Large intestine (tissue), 3 donors: ENCODE results near the gene ESYT2. TPM values are rescaled to one million over a fixed set of nuclear protein-coding genes. Genes with fewer than 3 reads are reported as not detected.

ENCODE experiments used
- DNase-seq, 2 donors: peaks; one replicate each; pipeline versions ENCODE4 v3.0.0 to v3.0.0-alpha.2; 2013
- H3K27ac ChIP-seq: one replicate; pipeline ENCODE4 v1.5.1; 2013; ENCODE audit warnings: low read length
- H3K27me3 ChIP-seq: 2 replicates; pipeline ENCODE4 v1.6.1; 2013; ENCODE audit warnings: low read length; ENCODE audit not compliant: control insufficient read depth, insufficient read depth
- H3K36me3 ChIP-seq: 2 replicates; pipeline ENCODE4 v1.6.1; 2013; ENCODE audit warnings: low read length; ENCODE audit not compliant: control insufficient read depth, insufficient read depth
- H3K4me1 ChIP-seq: one replicate; pipeline ENCODE4 v1.6.1; 2013; ENCODE audit warnings: low read length; ENCODE audit not compliant: control insufficient read depth, insufficient read depth
- H3K4me3 ChIP-seq: one replicate; pipeline ENCODE4 v1.5.1; 2013; ENCODE audit warnings: low read length
- H3K9me3 ChIP-seq: one replicate; pipeline ENCODE4 v1.6.1; 2013; ENCODE audit warnings: mild to moderate bottlenecking, low read depth, low read length, moderate library complexity; ENCODE audit not compliant: control insufficient read depth
- WGBS: methylation state at CpG from one replicate; pipeline ENCODE4 v1.1.5; 2013; ENCODE audit warnings: low lambda C conversion rate; ENCODE audit not compliant: insufficient coverage; 5-methylcytosine and 5-hydroxymethylcytosine counted together
- polyA plus RNA-seq: library from polyadenylated mRNA; unstranded; fragments of 120-200 nt; gene quantifications from one replicate; pipeline ENCODE4 v1.2.1, GENCODE V29; 2013

Gene ESYT2
- polyA plus RNA-seq, 1 donor, result 40.2 TPM

GRCh38 chr7:158856883-158857668 lies 27.8 kb upstream of the ESYT2 start:
- Histone ChIP-seq H3K36me3 (peaks cover 2% of the 10 kb centered on the region), H3K4me3 (peak overlapping the region; percentile 64), H3K4me1 (peaks cover 5% of the 10 kb centered on the region), H3K9me3 (no peaks in the 10 kb centered on the region), H3K27ac (peak overlapping the region; percentile 33), H3K27me3 (no peaks in the 10 kb centered on the region)
- WGBS, result no CpG with 5 or more reads among the region's 31 CpGs
- no peak for DNase-seq

GRCh38 chr7:158854681-158855081 lies 25.4 kb upstream of the ESYT2 start:
- no peak overlapping the region for H3K27ac ChIP-seq
- H3K4me1 ChIP-seq, result peaks cover 14% of the 10 kb centered on the region
- H3K4me3 ChIP-seq, result no peak overlapping the region
- no peak for DNase-seq
- no peaks in the 10 kb centered on the region for H3K27me3 ChIP-seq
- H3K36me3 ChIP-seq, result no peaks in the 10 kb centered on the region
- no CpG with 5 or more reads among the region's 7 CpGs for WGBS
- peaks cover 2% of the 10 kb centered on the region for H3K9me3 ChIP-seq

GRCh38 chr7:158850545-158851102 lies 21.3 kb upstream of the ESYT2 start:
- Histone ChIP-seq H3K36me3 (no peaks in the 10 kb centered on the region), H3K27ac (peak overlapping the region; percentile 65), H3K4me1 (peaks cover 11% of the 10 kb centered on the region), H3K4me3 (no peak overlapping the region), H3K27me3 (no peaks in the 10 kb centered on the region), H3K9me3 (peaks cover 5% of the 10 kb centered on the region)
- peak in 1 of 2 donors; percentile 38 for DNase-seq
- no CpG with 5 or more reads among the region's 5 CpGs for WGBS

DNA sequence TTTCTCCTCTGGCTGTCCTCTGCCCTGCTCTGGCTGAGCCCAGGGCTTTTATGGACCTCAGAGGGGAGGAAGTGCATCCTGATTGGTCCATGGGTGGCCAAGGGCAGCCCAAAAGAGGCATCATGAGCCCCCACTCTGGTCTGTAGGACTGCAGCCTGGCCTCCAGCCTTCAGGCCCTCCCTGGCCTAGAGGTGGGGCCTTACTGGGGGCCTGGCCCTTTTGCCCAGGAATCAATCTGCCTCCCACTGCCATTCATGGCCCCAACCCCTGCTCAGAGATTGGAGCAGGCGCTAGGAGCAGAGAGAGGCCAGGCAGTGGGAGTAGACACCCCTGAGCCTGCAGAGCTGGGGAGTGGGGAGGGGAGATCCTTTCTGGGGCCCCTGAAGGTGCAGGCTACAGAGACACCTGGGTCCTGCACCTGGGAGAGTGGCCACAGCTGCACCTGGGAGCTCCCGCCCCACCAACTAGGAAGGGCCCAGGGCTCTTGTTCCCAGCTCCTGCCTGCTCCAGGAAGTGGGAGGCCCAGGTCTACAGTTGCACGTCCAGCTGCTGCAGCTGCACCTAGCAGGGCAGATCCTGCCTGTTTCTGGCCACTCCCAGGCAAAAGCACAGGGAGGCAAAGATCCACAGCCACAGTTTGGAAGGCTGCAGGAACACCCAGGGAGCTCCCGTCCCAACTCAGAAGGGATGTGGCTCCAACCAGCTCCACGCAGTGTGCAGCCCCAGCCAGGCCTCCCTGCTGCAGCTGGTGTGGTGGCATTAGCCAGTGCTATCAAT lies 20.6 kb upstream of the ESYT2 start:
- Histone ChIP-seq H3K27ac (peak overlapping the region; percentile 65), H3K27me3 (no peaks in the 10 kb centered on the region), H3K9me3 (peaks cover 5% of the 10 kb centered on the region), H3K4me3 (no peak overlapping the region), H3K4me1 (peaks cover 11% of the 10 kb centered on the region), H3K36me3 (no peaks in the 10 kb centered on the region)
- WGBS, result no CpG with 5 or more reads among the region's 5 CpGs
- DNase-seq, result peak in 1 of 2 donors; percentile 67

- Histone ChIP-seq H3K27me3 (no peaks in the 10 kb centered on the region), H3K4me1 (peaks cover 11% of the 10 kb centered on the region), H3K4me3 (no peak overlapping the region), H3K27ac (no peak overlapping the region), H3K9me3 (peaks cover 5% of the 10 kb centered on the region), H3K36me3 (no peaks in the 10 kb centered on the region)
- WGBS, result no CpG with 5 or more reads among the region's 5 CpGs
- DNase-seq, result no peak
Observed at GRCh38 chr7:158849442-158849767, 20.1 kb upstream of the ESYT2 start.

DNA sequence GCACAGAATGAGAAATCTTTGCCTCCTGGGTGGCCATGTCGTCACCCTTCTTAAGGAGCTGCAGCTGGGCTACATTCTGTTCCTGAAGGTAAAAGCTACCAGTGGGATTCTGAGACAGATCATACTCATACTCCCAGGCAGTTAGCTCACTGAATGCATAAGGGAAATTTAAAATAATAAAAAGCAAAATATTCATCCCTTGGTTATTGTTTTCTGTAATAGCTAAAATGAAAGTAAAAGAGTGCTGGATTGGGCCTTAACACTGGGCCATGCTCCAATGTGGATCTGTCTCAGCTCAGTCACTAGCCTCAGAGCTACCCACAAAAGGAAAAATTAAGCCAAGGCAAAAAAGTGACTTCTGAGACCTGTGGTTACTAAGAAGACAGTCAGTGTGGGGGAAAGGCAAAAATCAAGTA lies 18.1 kb upstream of the ESYT2 start:
- no peak overlapping the region for H3K27ac ChIP-seq
- no CpG with 5 or more reads among the region's 1 CpG for WGBS
- H3K4me3 ChIP-seq, result no peak overlapping the region
- H3K9me3 ChIP-seq, result peaks cover 5% of the 10 kb centered on the region
- H3K36me3 ChIP-seq, result no peaks in the 10 kb centered on the region
- peaks cover 11% of the 10 kb centered on the region for H3K4me1 ChIP-seq
- H3K27me3 ChIP-seq, result no peaks in the 10 kb centered on the region
- no peak for DNase-seq

- no peaks in the 10 kb centered on the region for H3K36me3 ChIP-seq
- H3K9me3 ChIP-seq, result peaks cover 5% of the 10 kb centered on the region
- DNase-seq, result no peak
- H3K27ac ChIP-seq, result no peak overlapping the region
- H3K4me3 ChIP-seq, result no peak overlapping the region
- H3K27me3 ChIP-seq, result no peaks in the 10 kb centered on the region
- H3K4me1 ChIP-seq, result peaks cover 11% of the 10 kb centered on the region
Observed at GRCh38 chr7:158846304-158846703, 17.0 kb upstream of the ESYT2 start.

GRCh38 chr7:158843771-158844170 lies 14.5 kb upstream of the ESYT2 start:
- DNase-seq, result no peak
- Histone ChIP-seq H3K27me3 (no peaks in the 10 kb centered on the region), H3K36me3 (no peaks in the 10 kb centered on the region), H3K9me3 (no peaks in the 10 kb centered on the region), H3K4me1 (no peaks in the 10 kb centered on the region), H3K27ac (no peak overlapping the region), H3K4me3 (no peak overlapping the region)
- no CpG with 5 or more reads among the region's 4 CpGs for WGBS

- no peaks in the 10 kb centered on the region for H3K4me1 ChIP-seq
- H3K9me3 ChIP-seq, result no peaks in the 10 kb centered on the region
- 85% methylated on average over 2 of the region's 4 CpGs for WGBS
- no peak overlapping the region for H3K4me3 ChIP-seq
- H3K27ac ChIP-seq, result no peak overlapping the region
- H3K36me3 ChIP-seq, result no peaks in the 10 kb centered on the region
- H3K27me3 ChIP-seq, result no peaks in the 10 kb centered on the region
- no peak for DNase-seq
Observed at GRCh38 chr7:158842486-158842885, 13.2 kb upstream of the ESYT2 start.

DNA sequence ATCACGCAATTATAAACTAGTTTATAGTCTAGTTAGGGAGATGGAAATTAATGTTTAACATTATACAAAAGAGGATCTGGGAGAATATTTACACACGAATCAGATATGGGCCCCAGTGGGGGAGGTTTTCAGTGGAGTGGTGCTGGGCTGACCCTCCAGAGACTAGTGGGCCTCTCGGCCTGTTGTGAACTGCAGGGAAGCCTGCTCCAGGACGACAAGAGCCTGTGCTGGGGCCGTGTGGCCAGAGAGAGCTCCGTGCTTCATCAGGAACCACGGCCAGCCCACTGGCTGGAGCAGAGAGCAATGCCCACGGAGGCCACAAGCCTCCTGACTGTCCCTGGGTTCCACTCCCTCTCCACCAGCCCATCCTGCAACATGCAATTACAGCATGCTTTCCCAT lies 11.3 kb upstream of the ESYT2 start:
- WGBS, result 60% methylated on average over 1 of the region's 8 CpGs
- H3K4me1 ChIP-seq, result no peaks in the 10 kb centered on the region
- H3K9me3 ChIP-seq, result no peaks in the 10 kb centered on the region
- no peak overlapping the region for H3K27ac ChIP-seq
- H3K4me3 ChIP-seq, result no peak overlapping the region
- no peaks in the 10 kb centered on the region for H3K36me3 ChIP-seq
- no peaks in the 10 kb centered on the region for H3K27me3 ChIP-seq
- no peak for DNase-seq
